Chondrocyte (in vitro differentiated cells): ENCODE data around the gene FBXL17. TPM values are rescaled to one million over a fixed set of nuclear protein-coding genes. Genes with fewer than 3 reads are reported as not detected.

ENCODE experiments used
- DNase-seq: peaks from one replicate; pipeline ENCODE4 v3.0.0; 2021; ENCODE audit warnings: mixed read lengths, low spot score
- H3K27ac Mint-ChIP-seq: one replicate; pipeline ENCODE4 v1.8.0; 2021; ENCODE audit warnings: mild to moderate bottlenecking, moderate library complexity, mixed read lengths; ENCODE audit not compliant: unreplicated experiment
- H3K27me3 Mint-ChIP-seq: 2 replicates; pipeline ENCODE4 v1.8.0; 2021; ENCODE audit warnings: low read depth, mixed read lengths
- H3K36me3 Mint-ChIP-seq: 2 replicates; pipeline ENCODE4 v1.8.0; 2021; ENCODE audit warnings: low read depth, mixed read lengths
- H3K4me1 Mint-ChIP-seq: 2 replicates; pipeline ENCODE4 v1.8.0; 2021; ENCODE audit warnings: low read depth, mild to moderate bottlenecking, mixed read lengths
- H3K4me3 Mint-ChIP-seq: one replicate; pipeline ENCODE4 v1.8.0; 2021; ENCODE audit warnings: mild to moderate bottlenecking, moderate library complexity, mixed read lengths; ENCODE audit not compliant: unreplicated experiment
- H3K9me3 Mint-ChIP-seq: 2 replicates; pipeline ENCODE4 v1.8.0; 2021; ENCODE audit warnings: low read depth, mixed read lengths
- total RNA-seq: library from RNA; stranded (reverse); gene quantifications from 3 replicates; pipeline ENCODE4 v1.2.1, GENCODE V29; 2021
- TF ChIP-seq, protein P1 (sequence below): fragments of 200-600 bp; sonication (generic); IDR thresholded peaks from 2 replicates; pipeline ENCODE4 v1.5.0; 2021; ENCODE audit warnings: antibody characterized with exemption, mild to moderate bottlenecking, moderate library complexity

The FBXL17 gene
- total RNA-seq, 1 donor from 2014 or later: 15.3 TPM

DNA sequence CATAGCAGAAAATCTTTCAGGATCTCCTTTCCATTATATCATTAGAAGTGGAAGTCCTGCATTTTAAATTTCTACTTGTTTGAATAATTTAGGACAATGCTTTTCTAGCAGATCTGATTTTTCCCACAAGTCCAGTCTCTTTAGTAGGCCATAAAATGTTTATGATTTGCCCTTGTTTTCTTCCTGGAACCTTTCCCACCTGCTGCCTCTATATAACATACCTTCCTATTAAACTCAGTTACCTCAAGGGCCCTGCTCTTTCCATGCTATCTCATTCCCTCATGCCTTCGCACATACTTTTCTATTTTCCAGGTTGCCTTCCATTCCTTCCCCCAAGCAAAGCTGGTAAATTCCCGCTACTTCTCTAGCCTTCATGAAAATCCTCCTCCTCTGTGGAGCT lies 524.1 kb downstream of the FBXL17 start:
- TF ChIP-seq, protein P1, sequence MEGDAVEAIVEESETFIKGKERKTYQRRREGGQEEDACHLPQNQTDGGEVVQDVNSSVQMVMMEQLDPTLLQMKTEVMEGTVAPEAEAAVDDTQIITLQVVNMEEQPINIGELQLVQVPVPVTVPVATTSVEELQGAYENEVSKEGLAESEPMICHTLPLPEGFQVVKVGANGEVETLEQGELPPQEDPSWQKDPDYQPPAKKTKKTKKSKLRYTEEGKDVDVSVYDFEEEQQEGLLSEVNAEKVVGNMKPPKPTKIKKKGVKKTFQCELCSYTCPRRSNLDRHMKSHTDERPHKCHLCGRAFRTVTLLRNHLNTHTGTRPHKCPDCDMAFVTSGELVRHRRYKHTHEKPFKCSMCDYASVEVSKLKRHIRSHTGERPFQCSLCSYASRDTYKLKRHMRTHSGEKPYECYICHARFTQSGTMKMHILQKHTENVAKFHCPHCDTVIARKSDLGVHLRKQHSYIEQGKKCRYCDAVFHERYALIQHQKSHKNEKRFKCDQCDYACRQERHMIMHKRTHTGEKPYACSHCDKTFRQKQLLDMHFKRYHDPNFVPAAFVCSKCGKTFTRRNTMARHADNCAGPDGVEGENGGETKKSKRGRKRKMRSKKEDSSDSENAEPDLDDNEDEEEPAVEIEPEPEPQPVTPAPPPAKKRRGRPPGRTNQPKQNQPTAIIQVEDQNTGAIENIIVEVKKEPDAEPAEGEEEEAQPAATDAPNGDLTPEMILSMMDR: no peak
- no peak for DNase-seq

DNA sequence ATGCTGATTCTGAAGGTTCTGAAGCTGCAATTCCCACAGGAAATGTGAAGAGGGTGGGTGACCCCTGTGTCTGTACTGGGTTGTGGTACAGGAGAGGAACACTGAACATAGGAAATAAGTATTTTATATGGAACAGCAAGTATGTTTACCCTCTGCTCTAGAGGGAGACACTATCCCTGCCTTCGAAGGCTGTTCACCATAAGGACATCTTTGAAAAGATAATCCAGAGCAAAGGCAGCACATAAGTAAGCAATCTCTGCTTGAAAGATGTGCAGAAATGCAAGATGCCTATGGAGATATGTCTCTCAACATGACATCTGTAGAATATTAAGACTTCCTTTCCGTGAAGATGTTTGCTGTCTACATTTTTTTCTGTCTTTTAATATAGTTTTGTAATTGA lies 526.7 kb downstream of the FBXL17 start:
- Mint-ChIP-seq H3K4me3 (no peak overlapping the region), H3K27me3 (no peaks in the 10 kb centered on the region), H3K27ac (no peak overlapping the region), H3K4me1 (no peaks in the 10 kb centered on the region), H3K36me3 (no peaks in the 10 kb centered on the region), H3K9me3 (no peaks in the 10 kb centered on the region)
- no peak for DNase-seq
- TF ChIP-seq, protein P1: no peak

More for the DNA sequence above, 524.1 kb downstream of the FBXL17 start:
- H3K4me1 Mint-ChIP-seq: no peaks in the 10 kb centered on the region
- no peaks in the 10 kb centered on the region for H3K27me3 Mint-ChIP-seq
- H3K27ac Mint-ChIP-seq: no peak overlapping the region
- H3K9me3 Mint-ChIP-seq: no peaks in the 10 kb centered on the region
- no peaks in the 10 kb centered on the region for H3K36me3 Mint-ChIP-seq
- no peak overlapping the region for H3K4me3 Mint-ChIP-seq

- H3K27me3 Mint-ChIP-seq: no peaks in the 10 kb centered on the region
- H3K4me3 Mint-ChIP-seq: no peak overlapping the region
- H3K27ac Mint-ChIP-seq: no peak overlapping the region
- no peaks in the 10 kb centered on the region for H3K36me3 Mint-ChIP-seq
- no peak for DNase-seq
- TF ChIP-seq, protein P1: no peak
- H3K9me3 Mint-ChIP-seq: peaks cover 2% of the 10 kb centered on the region
- H3K4me1 Mint-ChIP-seq: no peaks in the 10 kb centered on the region
Observed at GRCh38 chr5:107853696-107854095, 528.2 kb downstream of the FBXL17 start.

DNA sequence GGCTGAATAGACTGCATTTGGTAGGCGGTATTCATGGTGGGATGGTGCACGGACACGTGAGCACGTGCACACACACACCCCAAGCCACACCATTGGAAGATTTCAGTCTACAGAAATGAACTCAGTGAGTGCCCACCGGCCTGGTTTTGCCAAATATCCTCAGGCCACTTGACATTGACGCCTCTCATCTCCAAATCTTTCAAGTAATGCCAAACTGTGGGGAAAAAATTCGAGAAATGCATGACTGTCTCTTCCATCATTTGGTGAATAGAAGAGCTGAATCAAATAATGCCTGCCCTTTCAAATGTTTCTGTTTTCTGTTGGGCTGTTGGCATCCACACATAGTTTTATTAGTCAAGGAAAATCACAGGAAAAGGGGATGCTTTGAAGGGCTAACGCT lies 528.9 kb downstream of the FBXL17 start:
- peaks cover 2% of the 10 kb centered on the region for H3K9me3 Mint-ChIP-seq
- no peak overlapping the region for H3K4me3 Mint-ChIP-seq
- no peaks in the 10 kb centered on the region for H3K36me3 Mint-ChIP-seq
- H3K4me1 Mint-ChIP-seq: no peaks in the 10 kb centered on the region
- DNase-seq: no peak
- no peak overlapping the region for H3K27ac Mint-ChIP-seq
- TF ChIP-seq, protein P1: no peak
- no peaks in the 10 kb centered on the region for H3K27me3 Mint-ChIP-seq

GRCh38 chr5:107849118-107849517 lies 532.8 kb downstream of the FBXL17 start:
- TF ChIP-seq, protein P1: no peak
- Mint-ChIP-seq H3K4me3 (no peak overlapping the region), H3K27me3 (no peaks in the 10 kb centered on the region), H3K36me3 (no peaks in the 10 kb centered on the region), H3K9me3 (peaks cover 9% of the 10 kb centered on the region), H3K27ac (no peak overlapping the region), H3K4me1 (no peaks in the 10 kb centered on the region)
- DNase-seq: no peak
